MCF 10A (cell line): ENCODE results near the gene HHLA2. TPM values are rescaled to one million over a fixed set of nuclear protein-coding genes. Genes with fewer than 3 reads are reported as not detected.

Experiments used
- BruUV-seq: library from RNA; stranded (reverse); fragments of 400-500 nt; replicated peaks from 2 replicates; lab custom pipeline; 2021; lab: Mats Ljungman, UMichigan
- CTCF ChIA-PET: fragments of 300-600 bp; sonication (Branson Sonifier 250); formaldehyde crosslinking; extraction: SDS; loops from one replicate; lab custom pipeline; 2021; ENCODE audit warnings: antibody characterized with exemption, inconsistent platforms; lab: Yijun Ruan, JAX
- POLR2A ChIA-PET: fragments of 300-600, 350-650 bp; sonication (Branson Sonifier 250); formaldehyde crosslinking; extraction: SDS; loops from one replicate; lab custom pipeline; 2020; ENCODE audit warnings: antibody characterized with exemption, inconsistent platforms; lab: Yijun Ruan, JAX
- DNase-seq: peaks from one replicate; pipeline ENCODE4 v3.0.0-alpha.2; 2018; ENCODE audit not compliant: unreplicated experiment
- H3K27ac Mint-ChIP-seq: one replicate; pipeline ENCODE4 v1.8.0; 2022; ENCODE audit warnings: mild to moderate bottlenecking, low read depth, mixed read lengths; ENCODE audit not compliant: unreplicated experiment
- H3K27me3 Mint-ChIP-seq: one replicate; pipeline ENCODE4 v1.8.0; 2022; ENCODE audit warnings: mixed read lengths; ENCODE audit not compliant: insufficient read depth, unreplicated experiment
- H3K36me3 Mint-ChIP-seq: one replicate; pipeline ENCODE4 v1.8.0; 2022; ENCODE audit warnings: mild to moderate bottlenecking, moderate library complexity, mixed read lengths; ENCODE audit not compliant: insufficient read depth, unreplicated experiment
- H3K4me1 Mint-ChIP-seq: one replicate; pipeline ENCODE4 v1.8.0; 2022; ENCODE audit warnings: mixed read lengths; ENCODE audit not compliant: insufficient read depth, unreplicated experiment
- H3K4me3 Mint-ChIP-seq: one replicate; pipeline ENCODE4 v1.8.0; 2022; ENCODE audit warnings: mild to moderate bottlenecking, moderate library complexity, mixed read lengths; ENCODE audit not compliant: unreplicated experiment
- H3K9me3 Mint-ChIP-seq: one replicate; pipeline ENCODE4 v1.8.0; 2022; ENCODE audit warnings: mixed read lengths; ENCODE audit not compliant: unreplicated experiment
- intact Hi-C: fragments of 100-400 bp; cut with micrococcal nuclease; formaldehyde crosslinking; loops from 2 replicates; pipeline ENCODE4 v1.14.1; 2022
- total RNA-seq: library from RNA; stranded (reverse); gene quantifications from 2 replicates; pipeline ENCODE4 v1.2.3, GENCODE V29; 2022
- TF ChIP-seq, protein P1 (sequence below): fragments of 200-600 bp; IDR thresholded peaks from one replicate; pipeline ENCODE4 v1.8.0; 2022; ENCODE audit warnings: antibody characterized with exemption, mild to moderate bottlenecking; ENCODE audit not compliant: unreplicated experiment

HHLA2 gene
- total RNA-seq, 1 experiment from 2014 or later, result not detected

DNA sequence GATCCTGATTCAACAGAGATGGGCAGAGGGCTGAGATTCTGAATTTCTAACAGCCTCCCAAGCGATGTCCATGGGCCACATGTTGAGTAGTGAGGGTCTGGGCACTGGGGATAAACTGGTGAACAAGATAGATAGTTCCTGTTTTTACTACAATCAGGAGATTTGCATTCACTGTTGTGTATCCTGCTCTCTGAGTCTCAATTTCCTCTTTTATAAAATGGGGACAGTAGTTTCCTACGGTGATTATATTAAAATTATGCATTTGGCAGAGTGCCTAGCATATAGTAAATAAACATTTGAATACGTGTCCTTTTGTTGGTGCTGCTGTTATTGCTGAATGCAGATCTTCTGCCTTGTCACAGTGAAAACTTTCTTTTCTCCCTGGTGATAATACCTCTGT lies 111.5 kb downstream of the HHLA2 start:
- POLR2A ChIA-PET, result no interaction called here
- peaks cover 5% of the 10 kb centered on the region for H3K4me1 Mint-ChIP-seq
- no peaks in the 10 kb centered on the region for H3K27me3 Mint-ChIP-seq
- no peak overlapping the region for H3K27ac Mint-ChIP-seq
- TF ChIP-seq, protein P1, sequence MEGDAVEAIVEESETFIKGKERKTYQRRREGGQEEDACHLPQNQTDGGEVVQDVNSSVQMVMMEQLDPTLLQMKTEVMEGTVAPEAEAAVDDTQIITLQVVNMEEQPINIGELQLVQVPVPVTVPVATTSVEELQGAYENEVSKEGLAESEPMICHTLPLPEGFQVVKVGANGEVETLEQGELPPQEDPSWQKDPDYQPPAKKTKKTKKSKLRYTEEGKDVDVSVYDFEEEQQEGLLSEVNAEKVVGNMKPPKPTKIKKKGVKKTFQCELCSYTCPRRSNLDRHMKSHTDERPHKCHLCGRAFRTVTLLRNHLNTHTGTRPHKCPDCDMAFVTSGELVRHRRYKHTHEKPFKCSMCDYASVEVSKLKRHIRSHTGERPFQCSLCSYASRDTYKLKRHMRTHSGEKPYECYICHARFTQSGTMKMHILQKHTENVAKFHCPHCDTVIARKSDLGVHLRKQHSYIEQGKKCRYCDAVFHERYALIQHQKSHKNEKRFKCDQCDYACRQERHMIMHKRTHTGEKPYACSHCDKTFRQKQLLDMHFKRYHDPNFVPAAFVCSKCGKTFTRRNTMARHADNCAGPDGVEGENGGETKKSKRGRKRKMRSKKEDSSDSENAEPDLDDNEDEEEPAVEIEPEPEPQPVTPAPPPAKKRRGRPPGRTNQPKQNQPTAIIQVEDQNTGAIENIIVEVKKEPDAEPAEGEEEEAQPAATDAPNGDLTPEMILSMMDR, result no peak
- no peaks in the 10 kb centered on the region for H3K9me3 Mint-ChIP-seq
- intact Hi-C loops, result loop anchor here (2.0 kb wide), 2 partner anchors 255 to 653 kb away; no protein-coding TSS in a partner anchor
- CTCF ChIA-PET, result interaction anchor here (0.6 to 1.3 kb wide), 4 partner anchors 12 to 508 kb away, joined by 3 to 4 read pairs (median 4); no protein-coding TSS in a partner anchor
- no peak overlapping the region for H3K4me3 Mint-ChIP-seq
- no peaks in the 10 kb centered on the region for H3K36me3 Mint-ChIP-seq
- no TSS peak for BruUV-seq
- DNase-seq, result no peak

DNA sequence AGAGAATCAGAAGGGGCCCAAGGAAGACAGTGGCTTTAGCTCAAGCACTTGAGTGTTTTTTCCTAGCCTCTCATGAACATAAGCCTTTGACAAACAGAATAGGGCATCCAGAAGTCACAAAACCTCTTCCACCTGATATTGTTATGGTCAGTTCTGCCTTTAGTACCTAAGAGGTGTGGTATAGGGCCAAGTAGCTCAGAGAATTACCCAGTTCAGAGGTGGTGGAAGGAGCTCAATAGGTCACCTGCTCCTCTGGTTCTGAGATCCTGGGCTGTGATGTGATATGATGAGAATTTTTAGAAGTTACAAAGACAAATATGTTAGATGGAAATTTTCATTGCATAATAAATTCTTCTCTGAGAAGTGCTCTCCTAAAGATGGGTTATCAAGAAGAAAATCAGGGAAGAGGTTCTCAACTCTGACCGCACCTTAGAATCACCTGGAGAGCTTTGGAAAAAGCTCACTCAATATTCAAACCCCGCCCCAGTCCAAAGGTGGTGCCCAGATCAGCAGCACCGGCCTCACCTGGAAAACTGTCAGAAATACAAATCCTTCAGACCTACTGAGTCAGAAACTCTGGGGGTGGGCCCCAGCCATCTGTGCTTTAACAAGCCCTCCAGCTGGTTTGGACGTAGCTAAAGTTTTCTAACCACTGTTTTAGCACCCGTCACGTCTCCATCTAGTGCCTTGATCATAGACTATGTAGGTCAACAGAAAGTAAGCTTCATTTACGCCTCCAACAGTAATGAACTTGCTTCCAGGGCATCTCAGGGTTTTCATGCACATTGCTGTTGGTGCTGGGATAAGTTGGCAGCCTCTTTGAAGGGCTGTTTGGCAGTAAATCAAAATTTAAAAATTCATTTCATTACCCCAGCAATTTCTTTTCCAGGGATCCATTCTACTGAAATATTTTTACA lies 112.8 kb downstream of the HHLA2 start:
- no peaks in the 10 kb centered on the region for H3K27me3 Mint-ChIP-seq
- no peak overlapping the region for H3K4me3 Mint-ChIP-seq
- no peak for DNase-seq
- intact Hi-C loops, result no loop called here
- ChIA-PET POLR2A (no interaction called here), CTCF (interaction anchor here (0.6 to 1.2 kb wide), 2 partner anchors 28 to 89 kb away, joined by 3 to 4 read pairs; no protein-coding TSS in a partner anchor)
- no peaks in the 10 kb centered on the region for H3K4me1 Mint-ChIP-seq
- H3K9me3 Mint-ChIP-seq, result no peaks in the 10 kb centered on the region
- H3K27ac Mint-ChIP-seq, result no peak overlapping the region
- BruUV-seq, result no TSS peak
- no peaks in the 10 kb centered on the region for H3K36me3 Mint-ChIP-seq
- TF ChIP-seq, protein P1, result no peak

DNA sequence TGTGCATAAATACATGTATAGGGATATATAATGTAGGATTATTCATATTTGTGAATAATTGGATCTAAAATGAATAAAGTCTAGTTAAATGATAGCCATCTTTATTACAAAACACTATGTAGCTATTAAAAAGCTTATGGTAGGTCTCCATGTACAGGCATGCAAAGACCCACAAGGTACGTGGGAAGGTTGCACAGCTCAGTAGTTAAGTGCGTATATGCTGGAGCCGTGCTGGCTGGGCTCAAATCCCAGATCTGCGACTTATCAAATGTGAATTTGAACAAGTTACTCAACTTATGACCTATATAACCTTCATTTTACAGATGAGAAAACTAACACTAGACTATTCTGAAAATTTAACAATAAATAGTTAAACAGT lies 113.4 kb downstream of the HHLA2 start:
- no peaks in the 10 kb centered on the region for H3K9me3 Mint-ChIP-seq
- TF ChIP-seq, protein P1, result no peak
- DNase-seq, result no peak
- POLR2A ChIA-PET, result no interaction called here
- no TSS peak for BruUV-seq
- H3K27ac Mint-ChIP-seq, result no peak overlapping the region
- no peaks in the 10 kb centered on the region for H3K27me3 Mint-ChIP-seq
- CTCF ChIA-PET, result interaction anchor here (0.6 to 1.1 kb wide), 3 partner anchors 19 to 143 kb away, joined by 3 to 4 read pairs (median 3); no protein-coding TSS in a partner anchor
- intact Hi-C loops, result no loop called here
- H3K4me1 Mint-ChIP-seq, result no peaks in the 10 kb centered on the region
- no peak overlapping the region for H3K4me3 Mint-ChIP-seq
- no peaks in the 10 kb centered on the region for H3K36me3 Mint-ChIP-seq

DNA sequence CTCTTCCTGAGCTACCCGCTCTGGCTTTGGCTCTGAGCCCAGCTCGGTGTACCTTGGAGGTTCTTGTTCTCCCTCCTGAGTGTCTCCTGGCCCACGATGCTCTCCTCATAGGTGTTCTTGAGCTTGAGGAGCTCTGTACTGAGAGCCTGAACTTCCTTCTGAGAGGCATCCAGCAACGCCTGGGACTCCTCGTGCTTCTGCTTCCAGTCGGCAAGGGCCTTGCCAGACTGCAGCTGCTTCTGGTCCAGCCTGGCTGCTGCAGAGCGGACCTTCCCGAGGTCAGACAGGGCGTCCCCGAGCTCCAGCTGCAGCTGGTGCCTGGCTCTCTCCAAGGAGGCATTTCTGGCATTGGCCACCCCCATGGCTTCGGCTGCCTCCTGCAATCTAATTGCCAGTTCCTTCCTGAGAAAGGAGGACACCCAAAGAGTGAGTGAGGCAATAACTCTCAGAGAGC lies 114.2 kb downstream of the HHLA2 start:
- ChIA-PET POLR2A (interaction anchor here (0.6 kb wide), 1 partner anchor 397 kb away, joined by 3 read pairs; no protein-coding TSS in a partner anchor), CTCF (interaction anchor here (0.6 to 1.1 kb wide), 5 partner anchors 25 to 483 kb away, joined by 3 to 5 read pairs (median 3); no protein-coding TSS in a partner anchor)
- Mint-ChIP-seq H3K9me3 (no peaks in the 10 kb centered on the region), H3K4me1 (no peaks in the 10 kb centered on the region), H3K27ac (no peak overlapping the region), H3K36me3 (no peaks in the 10 kb centered on the region), H3K4me3 (no peak overlapping the region), H3K27me3 (no peaks in the 10 kb centered on the region)
- no peak for DNase-seq
- TF ChIP-seq, protein P1, result no peak
- BruUV-seq, result no TSS peak
- intact Hi-C loops, result no loop called here
